Upper lobe of right lung (tissue), 1 donor: Measurements from ENCODE around the gene CREB3L1. TPM values are rescaled to one million over a fixed set of nuclear protein-coding genes. Genes with fewer than 3 reads are reported as not detected.
"Not testable (repeated sequence)": the region's sequence is repeated elsewhere in the genome, so short reads cannot be mapped to it uniquely, and the experiment has no call there.

ENCODE experiments used
- ATAC-seq: fragments of 200-7000 bp; cut with Tn5 transposase; one replicate; pipeline ENCODE4 v1.9.1; 2020; ENCODE audit warnings: mild to moderate bottlenecking, moderate library complexity
- DNase-seq: peaks from one replicate; pipeline ENCODE4 v3.0.0-alpha.2; 2020
- H3K27ac ChIP-seq: fragments of 200-600 bp; one replicate; pipeline ENCODE4 v1.8.0; 2022
- H3K27me3 ChIP-seq: fragments of 200-600 bp; one replicate; pipeline ENCODE4 v1.8.0; 2022; ENCODE audit warnings: mild to moderate bottlenecking
- H3K36me3 ChIP-seq: fragments of 200-600 bp; one replicate; pipeline ENCODE4 v1.8.0; 2022
- H3K4me1 ChIP-seq: fragments of 200-600 bp; one replicate; pipeline ENCODE4 v1.8.0; 2022
- H3K4me3 ChIP-seq: fragments of 200-600 bp; one replicate; pipeline ENCODE4 v1.8.0; 2022; ENCODE audit warnings: mild to moderate bottlenecking
- H3K9me3 ChIP-seq: fragments of 200-600 bp; one replicate; pipeline ENCODE4 v1.8.0; 2022
- intact Hi-C: fragments of 100-400 bp; cut with DNase I; formaldehyde crosslinking; loops from one replicate; pipeline ENCODE4 v1.11.0; 2022
- total RNA-seq: library from RNA; stranded (reverse); fragmentation: NEBNext Ultra II Directional; extraction: Animal tissue kit (Norgen Biotek cat#: 25700); gene quantifications from one replicate; pipeline ENCODE4 v1.2.1, GENCODE V29; 2021
- TF ChIP-seq, protein P1 (sequence below): fragments of 200-600 bp; IDR thresholded peaks from one replicate; pipeline ENCODE4 v1.8.0; 2022; ENCODE audit warnings: antibody characterized with exemption
- donor health status: DM: no; HTN: yes; CAD: no; lungs with severe emphysema.

Gene CREB3L1
- total RNA-seq, 1 donor from 2014 or later = 47.4 TPM

DNA sequence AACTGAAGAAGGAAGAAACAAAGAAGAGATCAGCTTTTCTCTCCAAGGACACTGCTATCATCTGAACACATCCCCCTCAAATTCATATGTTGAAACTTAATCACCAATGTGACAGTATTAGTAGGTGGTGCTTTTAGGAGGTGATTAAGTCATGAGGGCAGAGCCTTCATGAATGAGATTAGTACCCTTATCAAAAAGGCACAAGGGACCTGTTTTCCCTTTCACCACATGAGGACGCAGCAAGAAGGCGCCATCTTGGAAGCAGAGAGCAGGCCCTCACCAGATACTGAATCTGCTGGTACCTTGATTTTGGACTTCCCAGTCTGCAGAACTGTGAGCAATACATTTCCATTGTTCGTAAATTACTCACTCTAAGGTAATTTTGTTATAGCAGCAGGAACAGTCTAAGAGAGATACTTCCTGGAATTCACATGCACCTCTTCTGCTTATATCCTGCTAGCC, 20.9 kb upstream of the CREB3L1 start:
- Histone ChIP-seq H3K27me3 (no peaks in the 10 kb centered on the region), H3K9me3 (no peaks in the 10 kb centered on the region), H3K27ac (no peak overlapping the region), H3K36me3 (no peaks in the 10 kb centered on the region), H3K4me1 (no peaks in the 10 kb centered on the region), H3K4me3 (no peak overlapping the region)
- intact Hi-C loops = no loop called here
- TF ChIP-seq, protein P1, sequence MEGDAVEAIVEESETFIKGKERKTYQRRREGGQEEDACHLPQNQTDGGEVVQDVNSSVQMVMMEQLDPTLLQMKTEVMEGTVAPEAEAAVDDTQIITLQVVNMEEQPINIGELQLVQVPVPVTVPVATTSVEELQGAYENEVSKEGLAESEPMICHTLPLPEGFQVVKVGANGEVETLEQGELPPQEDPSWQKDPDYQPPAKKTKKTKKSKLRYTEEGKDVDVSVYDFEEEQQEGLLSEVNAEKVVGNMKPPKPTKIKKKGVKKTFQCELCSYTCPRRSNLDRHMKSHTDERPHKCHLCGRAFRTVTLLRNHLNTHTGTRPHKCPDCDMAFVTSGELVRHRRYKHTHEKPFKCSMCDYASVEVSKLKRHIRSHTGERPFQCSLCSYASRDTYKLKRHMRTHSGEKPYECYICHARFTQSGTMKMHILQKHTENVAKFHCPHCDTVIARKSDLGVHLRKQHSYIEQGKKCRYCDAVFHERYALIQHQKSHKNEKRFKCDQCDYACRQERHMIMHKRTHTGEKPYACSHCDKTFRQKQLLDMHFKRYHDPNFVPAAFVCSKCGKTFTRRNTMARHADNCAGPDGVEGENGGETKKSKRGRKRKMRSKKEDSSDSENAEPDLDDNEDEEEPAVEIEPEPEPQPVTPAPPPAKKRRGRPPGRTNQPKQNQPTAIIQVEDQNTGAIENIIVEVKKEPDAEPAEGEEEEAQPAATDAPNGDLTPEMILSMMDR = no peak
- ATAC-seq (no peak), DNase-seq (no peak)

DNA sequence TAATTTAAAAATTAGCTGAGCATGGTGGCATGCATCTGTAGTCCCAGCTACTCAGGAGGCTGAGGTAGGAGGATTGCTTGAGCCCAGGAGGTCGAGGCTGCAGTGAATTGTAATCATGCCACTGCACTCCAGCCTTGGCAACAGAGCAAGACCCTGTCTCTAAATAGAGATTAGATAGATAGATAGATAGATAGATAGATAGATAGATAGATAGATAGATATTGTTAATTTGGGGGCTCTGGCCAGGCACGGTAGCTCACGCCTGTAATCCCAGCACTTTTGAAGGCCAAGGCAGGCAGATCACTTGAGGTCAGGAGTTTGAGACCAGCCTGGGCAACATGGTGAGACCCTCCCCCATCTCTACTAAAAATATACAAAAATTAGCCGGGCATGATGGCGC, 18.1 kb upstream of the CREB3L1 start:
- DNase-seq = not testable (repeated sequence)

GRCh38 chr11:46259971-46260560, 17.4 kb upstream of the CREB3L1 start:
- Histone ChIP-seq H3K27me3 (no peaks in the 10 kb centered on the region), H3K9me3 (no peaks in the 10 kb centered on the region), H3K36me3 (no peaks in the 10 kb centered on the region), H3K4me3 (no peak overlapping the region), H3K4me1 (no peaks in the 10 kb centered on the region), H3K27ac (no peak overlapping the region)
- DNase-seq (no peak), ATAC-seq (no peak)
- intact Hi-C loops = no loop called here
- TF ChIP-seq, protein P1 = no peak

More for the DNA sequence above, 18.1 kb upstream of the CREB3L1 start:
- H3K27me3 ChIP-seq, H3K36me3 ChIP-seq, H3K9me3 ChIP-seq, H3K4me3 ChIP-seq, H3K27ac ChIP-seq, intact Hi-C loops, ATAC-seq, H3K4me1 ChIP-seq: not testable (repeated sequence)

GRCh38 chr11:46263120-46263519, 14.3 kb upstream of the CREB3L1 start:
- no peak for ATAC-seq
- no peak for DNase-seq
- Histone ChIP-seq H3K4me3 (no peak overlapping the region), H3K27me3 (no peaks in the 10 kb centered on the region), H3K4me1 (no peaks in the 10 kb centered on the region), H3K27ac (no peak overlapping the region), H3K9me3 (no peaks in the 10 kb centered on the region), H3K36me3 (no peaks in the 10 kb centered on the region)
- intact Hi-C loops = no loop called here
- TF ChIP-seq, protein P1 = no peak

DNA sequence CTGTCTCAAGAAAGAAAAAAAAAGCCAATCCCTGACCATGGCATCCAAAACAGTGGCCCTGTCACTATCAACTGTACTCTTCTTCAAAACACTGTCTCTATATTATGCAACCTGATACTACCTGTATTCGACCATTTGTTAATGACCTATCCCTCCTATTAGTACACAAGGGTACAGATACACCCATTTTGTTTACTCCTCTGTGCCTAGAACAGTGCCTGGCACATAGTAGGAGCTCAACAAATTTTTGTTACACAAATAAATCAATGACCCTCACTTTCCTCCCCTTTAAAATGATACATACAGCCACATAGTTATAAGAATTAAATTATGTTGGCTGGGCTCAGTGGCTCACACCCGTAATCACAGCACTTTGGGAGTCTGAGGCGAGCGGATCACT, 13.4 kb upstream of the CREB3L1 start:
- intact Hi-C loops = no loop called here
- no peak overlapping the region for H3K27ac ChIP-seq
- ATAC-seq (no peak), DNase-seq (no peak)
- no peak overlapping the region for H3K4me3 ChIP-seq
- no peaks in the 10 kb centered on the region for H3K9me3 ChIP-seq
- H3K27me3 ChIP-seq = no peaks in the 10 kb centered on the region
- H3K4me1 ChIP-seq = no peaks in the 10 kb centered on the region
- no peaks in the 10 kb centered on the region for H3K36me3 ChIP-seq
- TF ChIP-seq, protein P1 = no peak

GRCh38 chr11:46264976-46265375, 12.5 kb upstream of the CREB3L1 start:
- no peak overlapping the region for H3K27ac ChIP-seq
- no peaks in the 10 kb centered on the region for H3K4me1 ChIP-seq
- DNase-seq (no peak), ATAC-seq (no peak)
- no peaks in the 10 kb centered on the region for H3K9me3 ChIP-seq
- no peaks in the 10 kb centered on the region for H3K27me3 ChIP-seq
- no peak overlapping the region for H3K4me3 ChIP-seq
- intact Hi-C loops = no loop called here
- no peaks in the 10 kb centered on the region for H3K36me3 ChIP-seq
- TF ChIP-seq, protein P1 = no peak
